DND-41 (cell line): Measurements from ENCODE around the gene HIVEP2.

Experiments used
- CTCF ChIP-seq: IDR thresholded peaks from 2 replicates; pipeline ENCODE4 v1.5.1; 2012; ENCODE audit warnings: borderline replicate concordance, low read length, moderate library complexity, mild to moderate bottlenecking; ENCODE audit not compliant: poor library complexity, severe bottlenecking; ENCODE audit errors: extremely low read depth
- EZH2 ChIP-seq: IDR thresholded peaks from 3 replicates; pipeline ENCODE4 v1.6.1; 2012; ENCODE audit warnings: borderline replicate concordance, low read depth, mild to moderate bottlenecking, moderate library complexity, low read length, inconsistent platforms; ENCODE audit not compliant: severe bottlenecking

GRCh38 chr6:142855893-142856623 lies 88.9 kb downstream of the HIVEP2 start:
- TF ChIP-seq CTCF (no peak), EZH2 (no peak)
